ENCODE results near the gene NAAA. TPM values are rescaled to one million over a fixed set of nuclear protein-coding genes. Genes with fewer than 3 reads are reported as not detected.
"Not testable (repeated sequence)": the region's sequence is repeated elsewhere in the genome, so short reads cannot be mapped to it uniquely, and the experiment has no call there.

Gene NAAA
- total RNA-seq, 2 donors from 2014 or later = 50.0 to 65.2 TPM

- no peaks in the 10 kb centered on the region for H3K9me3 ChIP-seq (ENCODE audit: control insufficient read depth, low read length, poor library complexity, severe bottlenecking)
- peaks cover 6% of the 10 kb centered on the region for H3K36me3 Mint-ChIP-seq (ENCODE audit: low read depth)
- DNase-seq (no peak), ATAC-seq (no peak)
- no peaks in the 10 kb centered on the region for H3K27me3 Mint-ChIP-seq
- H3K27ac Mint-ChIP-seq = peak overlapping the region; percentile 67
- no peak overlapping the region for H3K4me3 Mint-ChIP-seq
- peaks cover 5% of the 10 kb centered on the region for H3K4me1 Mint-ChIP-seq
Measured at GRCh38 chr4:75948822-75949444, 8.1 kb upstream of the NAAA start.

- peak; percentile 42 to 73 (median 69) for DNase-seq
- peak; percentile 69 for ATAC-seq
- H3K27ac Mint-ChIP-seq = peak overlapping the region; percentile 85
- H3K9me3 ChIP-seq (ENCODE audit: control insufficient read depth, low read length, poor library complexity, severe bottlenecking) = no peaks in the 10 kb centered on the region
- peaks cover 11% of the 10 kb centered on the region for H3K4me1 Mint-ChIP-seq
- H3K27me3 Mint-ChIP-seq = no peaks in the 10 kb centered on the region
- no peaks in the 10 kb centered on the region for H3K36me3 Mint-ChIP-seq (ENCODE audit: low read depth)
- H3K4me3 Mint-ChIP-seq = peak overlapping the region; percentile 96
Measured at GRCh38 chr4:75939890-75940691, 722 bp downstream of the NAAA start.

GRCh38 chr4:75935628-75936027, 5.2 kb downstream of the NAAA start:
- no peak for ATAC-seq
- no peaks in the 10 kb centered on the region for H3K27me3 Mint-ChIP-seq
- DNase-seq = no peak
- peaks cover 3% of the 10 kb centered on the region for H3K36me3 Mint-ChIP-seq (ENCODE audit: low read depth)
- H3K27ac Mint-ChIP-seq = no peak overlapping the region
- no peaks in the 10 kb centered on the region for H3K9me3 ChIP-seq (ENCODE audit: control insufficient read depth, low read length, poor library complexity, severe bottlenecking)
- no peak overlapping the region for H3K4me3 Mint-ChIP-seq
- peaks cover 15% of the 10 kb centered on the region for H3K4me1 Mint-ChIP-seq

GRCh38 chr4:75930152-75930551, 10.7 kb downstream of the NAAA start:
- no peak for DNase-seq
- H3K4me3 Mint-ChIP-seq = no peak overlapping the region
- H3K4me1 Mint-ChIP-seq = peaks cover 15% of the 10 kb centered on the region
- ATAC-seq = no peak
- peaks cover 15% of the 10 kb centered on the region for H3K36me3 Mint-ChIP-seq (ENCODE audit: low read depth)
- no peaks in the 10 kb centered on the region for H3K9me3 ChIP-seq (ENCODE audit: control insufficient read depth, low read length, poor library complexity, severe bottlenecking)
- H3K27me3 Mint-ChIP-seq = no peaks in the 10 kb centered on the region
- H3K27ac Mint-ChIP-seq = peak overlapping the region; percentile 56

GRCh38 chr4:75924916-75925315, 15.9 kb downstream of the NAAA start:
- not testable (repeated sequence) for DNase-seq; H3K27me3 Mint-ChIP-seq; H3K27ac Mint-ChIP-seq; H3K9me3 ChIP-seq (ENCODE audit: control insufficient read depth, low read length, poor library complexity, severe bottlenecking); H3K4me1 Mint-ChIP-seq; H3K4me3 Mint-ChIP-seq; ATAC-seq
- H3K36me3 Mint-ChIP-seq (ENCODE audit: low read depth) = peaks cover 11% of the 10 kb centered on the region

- Mint-ChIP-seq H3K4me1 (peaks cover 8% of the 10 kb centered on the region), H3K36me3 (ENCODE audit: low read depth) (peaks cover 11% of the 10 kb centered on the region), H3K27ac (no peak overlapping the region), H3K27me3 (no peaks in the 10 kb centered on the region), H3K4me3 (no peak overlapping the region)
- no peak for DNase-seq
- no peak for ATAC-seq
- H3K9me3 ChIP-seq (ENCODE audit: control insufficient read depth, low read length, poor library complexity, severe bottlenecking) = no peaks in the 10 kb centered on the region
Measured at GRCh38 chr4:75924309-75924827, 16.4 kb downstream of the NAAA start.

GRCh38 chr4:75922588-75922987, 18.2 kb downstream of the NAAA start:
- no peaks in the 10 kb centered on the region for H3K9me3 ChIP-seq (ENCODE audit: control insufficient read depth, low read length, poor library complexity, severe bottlenecking)
- Mint-ChIP-seq H3K4me3 (no peak overlapping the region), H3K4me1 (peaks cover 1% of the 10 kb centered on the region), H3K27me3 (no peaks in the 10 kb centered on the region), H3K27ac (no peak overlapping the region), H3K36me3 (ENCODE audit: low read depth) (peaks cover 5% of the 10 kb centered on the region)
- ATAC-seq (no peak), DNase-seq (no peak)

- Mint-ChIP-seq H3K27ac (no peak overlapping the region), H3K4me3 (no peak overlapping the region), H3K36me3 (ENCODE audit: low read depth) (peaks cover 5% of the 10 kb centered on the region), H3K27me3 (no peaks in the 10 kb centered on the region), H3K4me1 (no peaks in the 10 kb centered on the region)
- no peak for DNase-seq
- ATAC-seq = no peak
- H3K9me3 ChIP-seq (ENCODE audit: control insufficient read depth, low read length, poor library complexity, severe bottlenecking) = no peaks in the 10 kb centered on the region
Measured at GRCh38 chr4:75921910-75922309, 18.9 kb downstream of the NAAA start.

GRCh38 chr4:75920327-75920726, 20.5 kb downstream of the NAAA start:
- no peaks in the 10 kb centered on the region for H3K9me3 ChIP-seq (ENCODE audit: control insufficient read depth, low read length, poor library complexity, severe bottlenecking)
- peaks cover 3% of the 10 kb centered on the region for H3K36me3 Mint-ChIP-seq (ENCODE audit: low read depth)
- peaks cover 2% of the 10 kb centered on the region for H3K4me1 Mint-ChIP-seq
- ATAC-seq (no peak), DNase-seq (no peak)
- no peaks in the 10 kb centered on the region for H3K27me3 Mint-ChIP-seq
- H3K27ac Mint-ChIP-seq = no peak overlapping the region
- H3K4me3 Mint-ChIP-seq = no peak overlapping the region

- H3K9me3 ChIP-seq (ENCODE audit: control insufficient read depth, low read length, poor library complexity, severe bottlenecking) = no peaks in the 10 kb centered on the region
- Mint-ChIP-seq H3K27me3 (no peaks in the 10 kb centered on the region), H3K27ac (no peak overlapping the region), H3K4me1 (peaks cover 2% of the 10 kb centered on the region), H3K36me3 (ENCODE audit: low read depth) (peaks cover 2% of the 10 kb centered on the region), H3K4me3 (no peak overlapping the region)
- DNase-seq (no peak), ATAC-seq (no peak)
Measured at GRCh38 chr4:75919920-75920319, 20.9 kb downstream of the NAAA start.

GRCh38 chr4:75916091-75916661, 24.6 kb downstream of the NAAA start:
- no peaks in the 10 kb centered on the region for H3K9me3 ChIP-seq (ENCODE audit: control insufficient read depth, low read length, poor library complexity, severe bottlenecking)
- Mint-ChIP-seq H3K27ac (no peak overlapping the region), H3K4me3 (no peak overlapping the region), H3K4me1 (peaks cover 2% of the 10 kb centered on the region), H3K36me3 (ENCODE audit: low read depth) (peaks cover 10% of the 10 kb centered on the region), H3K27me3 (no peaks in the 10 kb centered on the region)
- ATAC-seq (peak; percentile 86), DNase-seq (peak in 1 of 3 donors; percentile 47)

GRCh38 chr4:75912968-75913367, 27.8 kb downstream of the NAAA start:
- H3K27ac Mint-ChIP-seq = no peak overlapping the region
- H3K36me3 Mint-ChIP-seq (ENCODE audit: low read depth) = peaks cover 14% of the 10 kb centered on the region
- DNase-seq = no peak
- ATAC-seq = no peak
- H3K4me3 Mint-ChIP-seq = no peak overlapping the region
- no peaks in the 10 kb centered on the region for H3K9me3 ChIP-seq (ENCODE audit: control insufficient read depth, low read length, poor library complexity, severe bottlenecking)
- peaks cover 2% of the 10 kb centered on the region for H3K4me1 Mint-ChIP-seq
- no peaks in the 10 kb centered on the region for H3K27me3 Mint-ChIP-seq

GRCh38 chr4:75910831-75911230, 30.0 kb downstream of the NAAA start:
- not testable (repeated sequence) for ATAC-seq; H3K4me3 Mint-ChIP-seq; H3K4me1 Mint-ChIP-seq; H3K27me3 Mint-ChIP-seq; H3K27ac Mint-ChIP-seq; DNase-seq; H3K9me3 ChIP-seq (ENCODE audit: control insufficient read depth, low read length, poor library complexity, severe bottlenecking)
- peaks cover 14% of the 10 kb centered on the region for H3K36me3 Mint-ChIP-seq (ENCODE audit: low read depth)
